Measurements from ENCODE around the gene HYLS1. TPM values are rescaled to one million over a fixed set of nuclear protein-coding genes. Genes with fewer than 3 reads are reported as not detected.

HYLS1 gene
- total RNA-seq, 1 experiment from 2014 or later = 8.6 TPM

GRCh38 chr11:125881291-125881690, 6.2 kb upstream of the HYLS1 start:
- peaks cover 0 to 4% (median 0%) of the 10 kb centered on the region in 3 experiments; a peak in 3 of 7 replicates for H3K36me3 Mint-ChIP-seq (ENCODE audit: insufficient read depth in 1 of 3, low read depth in 3 of 3)
- H3K9me3 ChIP-seq (ENCODE audit: control insufficient read depth, low read depth, low read length) = no peaks in the 10 kb centered on the region

More at GRCh38 chr11:125881291-125881690, 6.2 kb upstream of the HYLS1 start:
- no peak overlapping the region for H3K18ac ChIP-seq (ENCODE audit: insufficient read length, low read depth, low read length)
- H3K23me2 ChIP-seq (ENCODE audit: insufficient read length, low read depth, low read length, poor library complexity, severe bottlenecking) = no peaks in the 10 kb centered on the region
- H2AFZ ChIP-seq (ENCODE audit: low read length) = no peak overlapping the region
- no peak overlapping the region for H3K4me2 ChIP-seq (ENCODE audit: insufficient read depth, insufficient read length, low read length)
- no peak overlapping the region for H3K27ac ChIP-seq (ENCODE audit: insufficient read length, low read depth, low read length)
- Mint-ChIP-seq H3K4me1 (no peaks in the 10 kb centered on the region), H3K4me3 (no peak overlapping the region), H3K27me3 (ENCODE audit: low read depth) (peaks cover 29% of the 10 kb centered on the region), H3K9me3 (peaks cover 8 to 10% of the 10 kb centered on the region in 2 experiments; a peak in 4 of 5 replicates), H3K27ac (no peak overlapping the region)
- no peak overlapping the region for H2BK20ac ChIP-seq (ENCODE audit: low read depth, low read length, poor library complexity, severe bottlenecking)
- no peaks in the 10 kb centered on the region for H3K79me1 ChIP-seq (ENCODE audit: insufficient read depth, low read depth, low read length, poor library complexity, severe bottlenecking)
- H3K23ac ChIP-seq (ENCODE audit: insufficient read length, low read depth, low read length) = no peak overlapping the region
- no peak overlapping the region for H4K5ac ChIP-seq (ENCODE audit: insufficient read length, low read depth, low read length)
- H3K4me1 ChIP-seq (ENCODE audit: insufficient read depth, low read length) = no peaks in the 10 kb centered on the region
- H2BK12ac ChIP-seq (ENCODE audit: insufficient read length, low read depth, low read length) = no peak overlapping the region
- no peak overlapping the region for H3K4ac ChIP-seq (ENCODE audit: low read depth, low read length)
- no peak overlapping the region for H3K9ac ChIP-seq (ENCODE audit: extremely low read depth, insufficient read length, low read length)
- no peak overlapping the region for H4K8ac ChIP-seq (replicated peaks; ENCODE audit: insufficient read length, low read depth, low read length)
- TF ChIP-seq, protein P1, sequence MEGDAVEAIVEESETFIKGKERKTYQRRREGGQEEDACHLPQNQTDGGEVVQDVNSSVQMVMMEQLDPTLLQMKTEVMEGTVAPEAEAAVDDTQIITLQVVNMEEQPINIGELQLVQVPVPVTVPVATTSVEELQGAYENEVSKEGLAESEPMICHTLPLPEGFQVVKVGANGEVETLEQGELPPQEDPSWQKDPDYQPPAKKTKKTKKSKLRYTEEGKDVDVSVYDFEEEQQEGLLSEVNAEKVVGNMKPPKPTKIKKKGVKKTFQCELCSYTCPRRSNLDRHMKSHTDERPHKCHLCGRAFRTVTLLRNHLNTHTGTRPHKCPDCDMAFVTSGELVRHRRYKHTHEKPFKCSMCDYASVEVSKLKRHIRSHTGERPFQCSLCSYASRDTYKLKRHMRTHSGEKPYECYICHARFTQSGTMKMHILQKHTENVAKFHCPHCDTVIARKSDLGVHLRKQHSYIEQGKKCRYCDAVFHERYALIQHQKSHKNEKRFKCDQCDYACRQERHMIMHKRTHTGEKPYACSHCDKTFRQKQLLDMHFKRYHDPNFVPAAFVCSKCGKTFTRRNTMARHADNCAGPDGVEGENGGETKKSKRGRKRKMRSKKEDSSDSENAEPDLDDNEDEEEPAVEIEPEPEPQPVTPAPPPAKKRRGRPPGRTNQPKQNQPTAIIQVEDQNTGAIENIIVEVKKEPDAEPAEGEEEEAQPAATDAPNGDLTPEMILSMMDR (conservative IDR thresholded peaks at IDR 0.05) = no peak
- H2BK5ac ChIP-seq (ENCODE audit: insufficient read length, low read length) = no peak overlapping the region
- no peak overlapping the region for H3K14ac ChIP-seq (ENCODE audit: insufficient read depth, low read length)
- no peak for DNase-seq
- no peaks in the 10 kb centered on the region for H4K20me1 ChIP-seq (ENCODE audit: control insufficient read depth, insufficient read depth, insufficient read length)
- no peak overlapping the region for H2BK120ac ChIP-seq (ENCODE audit: low read depth, low read length, poor library complexity, severe bottlenecking)
- no peak overlapping the region for H2BK15ac ChIP-seq (ENCODE audit: low read depth, low read length)
- no peak overlapping the region for H3K56ac ChIP-seq (ENCODE audit: insufficient read length, low read depth, low read length)
- no CpG with 5 or more reads among the region's 1 CpG for WGBS (ENCODE audit: extremely low coverage, insufficient read length, low lambda C conversion rate)
- H4K91ac ChIP-seq (ENCODE audit: insufficient read length, low read depth, low read length) = no peak overlapping the region
- no peaks in the 10 kb centered on the region for H3K79me2 ChIP-seq (ENCODE audit: insufficient read depth, low read length)
- no peak overlapping the region for H3T11ph ChIP-seq (ENCODE audit: low read length)
- no peaks in the 10 kb centered on the region for H3K27me3 ChIP-seq (ENCODE audit: insufficient read depth, low read length)
- H2AK5ac ChIP-seq (ENCODE audit: insufficient read length, low read length) = no peak overlapping the region

Measured in H9 (cell line).